CD4-positive, alpha-beta T cell treated with Interleukin-21 for 1 hour (primary cell): ENCODE data around the gene POU6F1.
"Not testable (repeated sequence)": the region's sequence is repeated elsewhere in the genome, so short reads cannot be mapped to it uniquely, and the experiment has no call there.

Experiments
- DNase-seq: peaks from one replicate; pipeline ENCODE4 v3.0.0-alpha.2; 2020

The POU6F1 gene

GRCh38 chr12:51217968-51218606 lies at the start of gene POU6F1:
Gene POU6F1 (minus strand): TSS chr12:51218062. CDS start chr12:51206836, 11,226 bp downstream.
- DNase-seq, result peak; percentile 84

DNA sequence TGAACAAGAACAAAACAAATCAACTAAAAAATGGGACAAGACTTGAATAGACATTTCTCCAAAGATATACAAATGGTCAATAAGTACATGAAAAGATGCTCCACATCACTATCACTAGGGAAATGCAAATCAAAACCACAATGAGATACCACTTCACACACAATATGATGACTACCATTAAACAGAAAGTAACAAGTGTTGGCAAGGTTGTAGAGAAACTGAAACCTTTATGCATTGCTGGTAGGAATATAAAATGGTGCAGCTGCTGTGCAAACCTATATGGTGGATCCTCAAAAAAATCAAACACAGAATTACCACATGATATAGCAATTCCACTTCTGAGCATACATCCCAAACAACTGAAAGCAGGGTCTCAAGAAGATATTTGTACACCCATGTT lies 47.2 kb upstream of the POU6F1 start:
- DNase-seq, result peak; percentile 59

- no peak for DNase-seq
These were observed 46.4 kb upstream of the POU6F1 start for GRCh38 chr12:51264297-51264696.

- DNase-seq, result no peak
These were observed 45.5 kb upstream of the POU6F1 start for GRCh38 chr12:51263341-51263740.

DNA sequence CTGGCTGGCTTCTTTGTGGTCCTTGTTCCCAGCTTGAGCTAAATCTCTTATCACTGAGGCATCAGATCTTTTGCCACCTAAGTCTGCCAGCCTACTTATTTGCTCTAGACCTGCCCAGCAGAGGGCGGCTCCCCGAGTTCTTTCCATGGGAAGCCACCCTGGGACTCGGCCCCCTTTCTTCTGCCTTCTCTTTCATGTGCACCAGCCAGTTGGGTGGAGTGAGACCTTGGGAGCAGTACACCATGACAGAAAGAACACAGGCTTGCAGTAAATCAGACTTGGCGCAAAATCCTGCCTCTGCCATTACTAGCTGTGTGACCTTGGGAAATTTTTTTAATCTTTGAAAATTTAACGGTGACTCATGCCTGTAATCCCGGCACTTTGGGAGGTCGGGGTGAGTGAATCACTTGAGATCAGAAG lies 44.9 kb upstream of the POU6F1 start:
- peak; percentile 50 for DNase-seq

DNA sequence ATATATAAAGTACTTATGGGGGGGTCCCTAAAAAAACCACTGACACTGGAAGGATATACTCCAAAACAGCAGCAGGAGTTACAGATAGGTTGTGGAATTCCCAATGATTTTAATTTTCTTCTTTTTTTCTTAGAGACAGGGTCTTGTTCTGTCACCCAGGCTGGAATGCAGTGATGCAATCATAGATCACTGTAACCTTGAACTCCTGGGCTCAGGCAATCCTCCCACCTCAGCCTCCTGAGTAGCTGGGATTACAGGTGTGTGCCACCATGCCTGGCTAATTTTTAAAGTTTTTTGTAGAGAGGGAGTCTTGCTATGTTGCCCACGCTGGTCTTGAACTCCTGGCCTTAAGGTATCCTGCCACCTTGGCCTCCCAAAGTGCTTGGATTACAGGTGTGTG lies 41.7 kb upstream of the POU6F1 start:
- not testable (repeated sequence) for DNase-seq

GRCh38 chr12:51254536-51254935 lies 36.7 kb upstream of the POU6F1 start:
- no peak for DNase-seq

DNA sequence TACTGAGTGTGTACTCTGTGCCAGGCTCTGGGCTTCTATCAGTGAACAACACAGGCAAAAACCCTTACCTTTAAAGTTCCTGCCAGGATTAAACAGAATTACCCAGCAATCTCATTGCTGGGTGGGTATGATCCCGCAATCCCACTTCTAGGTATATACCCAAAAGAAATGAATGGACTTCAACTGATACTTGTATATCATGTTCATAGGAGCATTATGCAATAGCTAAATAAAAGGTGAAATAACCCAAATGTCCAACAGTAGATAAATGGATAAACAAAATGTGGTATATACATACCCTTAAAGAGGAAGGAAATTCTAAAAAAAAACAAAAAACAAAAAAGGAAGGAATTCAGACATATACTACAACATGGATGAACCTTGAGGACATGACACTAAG lies 35.4 kb upstream of the POU6F1 start:
- no peak for DNase-seq

DNA sequence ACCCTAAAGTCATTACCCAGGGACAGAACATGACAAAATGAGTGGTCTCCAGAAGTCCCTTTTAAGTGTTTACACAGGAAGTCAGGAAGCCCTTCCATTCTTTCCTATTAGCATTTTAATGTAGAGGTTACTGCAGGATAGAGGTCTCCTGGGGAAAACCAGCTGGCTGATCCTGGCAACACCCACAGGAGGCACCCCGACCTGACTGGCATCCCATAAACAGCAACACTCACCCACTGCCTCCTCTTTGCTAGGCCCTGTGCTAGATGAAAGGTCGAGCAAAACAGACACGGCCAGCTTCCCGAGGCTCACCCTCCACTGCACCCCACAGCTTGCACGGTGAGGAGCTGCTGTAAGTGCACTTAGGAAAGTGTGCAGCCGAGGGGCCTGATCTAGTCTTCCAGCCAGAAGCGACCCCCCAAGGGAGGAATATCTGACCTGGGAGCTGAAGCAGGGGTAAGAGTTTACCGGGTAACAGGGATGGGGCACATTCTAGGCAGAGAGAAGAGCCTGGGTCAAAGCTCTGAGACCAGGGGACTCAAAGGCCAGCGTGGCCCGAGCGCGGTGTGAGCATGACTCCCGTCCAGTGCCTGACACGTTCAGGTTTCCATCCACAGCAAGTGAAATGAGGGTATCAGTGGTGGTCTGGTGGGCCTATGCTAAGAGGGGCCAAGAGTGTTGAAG lies 29.8 kb upstream of the POU6F1 start:
- DNase-seq, result no peak

DNA sequence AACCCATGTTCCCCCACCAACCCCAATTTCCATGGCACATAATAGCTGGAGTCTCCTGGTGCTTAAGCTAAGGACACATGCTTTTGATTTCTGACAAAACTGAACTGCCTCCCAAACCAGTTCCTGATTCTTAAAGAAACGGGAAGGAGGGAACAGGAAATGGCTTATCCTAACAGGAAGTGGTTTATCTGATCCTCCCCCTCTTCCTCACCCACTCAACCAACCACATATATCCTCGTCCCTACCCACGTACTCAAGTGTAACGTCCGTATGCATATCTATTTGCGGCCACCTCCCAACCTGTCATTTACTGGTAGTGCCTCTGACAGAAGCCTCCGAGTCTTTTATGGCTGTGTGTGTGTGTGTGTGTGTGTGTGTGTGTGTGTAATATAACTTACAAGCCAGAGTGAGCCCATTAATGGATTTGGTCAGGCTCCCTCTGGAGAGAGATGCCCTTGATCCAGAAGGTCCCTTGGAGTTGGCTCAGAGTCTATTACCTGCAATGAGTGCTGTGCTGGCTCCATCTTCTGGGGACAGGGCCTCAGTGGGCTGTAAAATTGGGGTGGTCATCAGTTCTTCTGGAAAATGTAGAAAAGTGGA lies 28.5 kb upstream of the POU6F1 start:
- DNase-seq, result peak; percentile 82

DNA sequence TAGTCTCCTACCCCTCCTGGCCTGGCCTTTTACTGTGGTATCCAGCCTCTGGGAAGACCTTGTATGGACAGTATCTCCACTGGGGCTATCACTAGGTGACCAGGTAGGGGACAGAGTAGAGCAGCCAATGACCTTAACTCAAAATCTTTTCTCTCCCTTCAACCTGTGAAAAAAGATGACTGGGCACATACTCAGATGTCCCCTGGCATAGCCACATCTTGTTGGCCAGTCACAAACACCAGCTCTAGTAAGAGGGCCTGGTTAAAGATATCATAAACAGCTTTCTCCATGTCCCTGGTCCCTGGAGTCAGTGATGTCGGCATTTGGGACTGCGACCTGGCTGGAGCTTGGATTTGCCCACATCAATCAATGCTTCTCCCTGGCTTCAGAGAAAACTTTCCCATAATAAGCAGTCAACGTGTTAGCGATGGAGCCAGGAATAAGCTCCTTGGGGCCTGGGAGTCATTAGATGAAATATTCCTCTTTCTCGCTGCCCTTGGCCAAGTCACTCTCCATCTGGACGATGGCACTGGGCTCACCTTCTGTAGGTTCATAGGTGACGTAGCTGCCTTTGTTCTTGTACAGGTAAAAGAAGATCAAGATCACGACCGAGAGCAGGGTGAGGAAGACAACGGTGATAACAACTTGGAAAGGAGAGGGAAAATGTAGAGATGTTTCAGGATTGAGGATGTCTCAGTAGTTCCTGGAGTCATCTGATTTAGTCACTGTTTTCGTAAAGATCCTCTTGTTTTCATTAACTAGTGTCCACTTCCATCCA lies 27.8 kb upstream of the POU6F1 start:
- DNase-seq, result no peak

- peak; percentile 6 for DNase-seq
These were observed 26.4 kb upstream of the POU6F1 start for GRCh38 chr12:51244269-51244668.

DNA sequence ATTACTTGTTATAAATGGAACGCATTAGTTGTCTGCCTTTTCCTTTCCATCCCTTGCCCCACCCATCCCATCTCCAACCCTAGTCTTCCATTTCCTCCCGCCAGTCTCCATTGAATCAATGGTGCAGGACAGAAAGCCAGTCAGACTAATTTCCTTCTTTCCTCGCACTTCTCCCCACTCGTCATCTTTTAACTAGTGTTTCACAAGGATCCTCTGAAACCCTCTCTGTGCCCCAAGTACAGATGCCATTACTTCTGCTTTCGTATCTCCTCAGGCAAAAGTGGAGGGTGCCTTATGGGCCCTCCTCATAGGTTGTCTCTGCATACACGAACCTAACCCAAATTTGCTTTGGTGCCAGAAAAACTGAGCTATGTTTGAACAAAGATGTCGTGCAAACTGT lies 25.0 kb upstream of the POU6F1 start:
- peak; percentile 12 for DNase-seq

GRCh38 chr12:51242120-51242519 lies 24.3 kb upstream of the POU6F1 start:
- DNase-seq, result peak; percentile 9

GRCh38 chr12:51240971-51241370 lies 23.1 kb upstream of the POU6F1 start:
- no peak for DNase-seq

DNA sequence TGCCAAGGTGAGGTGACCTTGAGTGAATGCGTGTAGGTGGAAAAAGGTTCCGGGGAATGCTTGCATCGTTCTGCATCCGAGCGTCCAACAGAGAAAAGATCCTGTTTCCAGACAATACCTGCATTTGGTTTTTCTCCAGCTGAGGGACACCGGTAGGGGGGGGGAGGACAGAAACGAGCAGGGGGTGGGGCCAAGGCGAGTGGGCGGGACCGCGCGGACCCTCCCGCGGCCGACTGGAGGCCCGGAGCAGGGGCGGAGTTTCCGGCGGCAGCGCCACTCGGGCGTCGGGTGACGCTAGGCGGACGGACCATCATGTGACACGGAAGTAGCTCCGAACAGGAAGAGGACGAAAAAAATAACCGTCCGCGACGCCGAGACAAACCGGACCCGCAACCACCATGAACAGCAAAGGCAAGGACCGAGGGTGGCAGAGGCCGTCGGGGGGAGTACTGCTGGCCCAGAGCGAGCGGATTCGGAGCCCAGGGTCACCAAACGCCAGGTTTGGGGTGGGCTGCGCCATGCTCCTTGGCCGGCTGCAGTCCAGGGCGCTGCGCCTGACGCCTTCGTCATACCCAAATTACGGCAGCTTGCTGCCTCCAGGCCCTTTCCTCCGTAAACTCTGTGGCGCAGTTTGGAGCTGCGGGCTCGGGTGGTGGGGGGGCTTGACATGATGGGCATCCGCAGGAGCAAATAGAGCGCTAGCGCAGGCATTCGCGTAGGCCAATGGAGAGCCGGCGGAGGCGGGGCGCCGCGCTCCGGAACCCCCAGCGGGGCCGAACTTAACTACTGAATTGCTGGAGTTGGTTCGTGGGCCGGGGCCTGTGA lies 20.9 kb upstream of the POU6F1 start, which contains the start of gene DAZAP2:
Gene DAZAP2 (plus strand): TSS at position 317 of the 825 bp plus-strand sequence. CDS start 82 bp downstream, at position 399.
- peak; percentile 96 for DNase-seq

- DNase-seq, result no peak
These were observed 20.2 kb upstream of the POU6F1 start for GRCh38 chr12:51238037-51238509.

DNA sequence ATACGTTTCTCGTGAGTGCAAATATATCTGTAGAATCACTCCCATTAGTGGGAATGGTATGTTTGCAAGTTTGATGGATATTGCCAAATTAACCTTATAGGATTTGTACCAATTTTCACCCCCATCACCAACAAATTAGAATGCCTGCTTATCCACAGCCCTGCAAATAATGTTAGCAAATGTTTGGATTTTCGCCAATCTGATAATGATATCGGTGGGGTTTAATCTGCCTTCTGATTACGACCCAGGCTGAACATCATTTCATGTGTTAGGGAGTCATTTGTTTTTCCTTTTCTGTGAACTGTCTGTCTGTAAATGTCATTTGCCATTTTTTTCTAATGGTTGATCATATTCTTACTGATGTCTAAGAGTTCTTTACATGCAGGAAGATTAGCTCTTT lies 16.7 kb upstream of the POU6F1 start:
- DNase-seq, result no peak

GRCh38 chr12:51232642-51233041 lies 14.8 kb upstream of the POU6F1 start:
- no peak for DNase-seq

DNA sequence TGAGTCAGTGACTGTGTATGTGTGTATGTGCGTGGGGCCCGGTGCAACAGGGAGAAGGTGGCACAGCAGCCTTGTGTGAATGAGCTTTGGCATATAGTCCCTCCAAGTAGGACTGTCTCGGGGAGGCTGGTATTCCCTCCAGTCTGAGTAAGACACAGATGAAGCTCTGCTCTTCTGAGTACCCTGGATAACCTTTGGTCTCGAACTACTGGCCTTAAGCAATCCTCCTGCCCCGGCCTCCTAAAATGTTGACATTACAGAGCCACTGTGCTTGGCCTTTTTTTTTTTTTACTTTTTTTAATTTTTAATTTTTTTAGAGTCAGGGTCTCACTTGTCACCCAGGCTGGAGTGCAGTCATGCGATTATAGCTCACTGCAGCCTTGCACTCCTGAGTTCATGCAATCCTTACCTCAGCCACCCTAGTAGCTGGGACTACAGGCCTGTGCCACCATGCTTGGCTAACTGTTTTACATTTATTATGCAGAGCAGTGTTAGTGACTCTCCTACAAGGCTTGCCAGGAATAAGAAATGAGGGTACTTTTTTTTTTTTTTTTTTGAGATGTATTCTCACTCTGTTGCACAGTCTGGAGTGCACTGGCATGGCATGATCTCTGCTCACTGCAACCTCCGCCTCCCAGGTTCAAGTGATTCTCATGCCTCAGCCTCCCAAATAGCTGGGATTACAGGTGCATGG lies 11.4 kb upstream of the POU6F1 start:
- DNase-seq, result no peak

GRCh38 chr12:51227962-51228361 lies 10.1 kb upstream of the POU6F1 start:
- no peak for DNase-seq

DNA sequence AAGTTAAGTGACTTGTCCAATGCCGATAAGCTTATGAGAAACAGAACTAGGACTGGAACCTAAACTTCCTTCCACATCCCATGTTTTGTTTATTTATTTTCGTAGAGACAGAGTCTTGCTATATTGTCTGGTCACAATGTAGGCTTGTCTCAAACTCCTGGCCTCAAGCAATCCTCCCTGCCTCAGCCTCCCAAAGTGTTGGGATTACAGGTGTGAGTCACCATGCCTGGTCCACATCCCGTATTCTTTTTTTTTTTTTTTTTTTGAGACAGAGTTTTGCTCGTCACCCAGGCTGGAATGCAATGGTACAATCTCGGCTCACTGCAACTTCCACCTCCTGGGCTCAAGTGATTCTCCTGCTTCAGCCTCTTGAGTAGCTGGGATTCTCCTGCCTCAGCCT lies 9.2 kb upstream of the POU6F1 start:
- not testable (repeated sequence) for DNase-seq
